ENCODE data around the gene SUPT20HL2. TPM values are rescaled to one million over a fixed set of nuclear protein-coding genes. Genes with fewer than 3 reads are reported as not detected.

The SUPT20HL2 gene
- total and polyA plus RNA-seq, 2 donors (not counting 1 experiment from before 2014, with no cell fraction given), result not detected

- Histone ChIP-seq H3K4me1 (ENCODE audit: control insufficient read depth in 2 of 2, insufficient read depth in 2 of 2, low read length in 2 of 2) (no peaks in the 10 kb centered on the region), H3K4me3 (ENCODE audit: control extremely low read depth in 1 of 5, extremely low read depth in 1 of 5, insufficient read depth in 1 of 5, low read depth in 2 of 5, low read length in 4 of 5) (no peak overlapping the region), H3K9ac (ENCODE audit: low read length) (no peak overlapping the region), H3K9me3 (ENCODE audit: control extremely low read depth in 1 of 3, control insufficient read depth in 2 of 3, insufficient read depth in 1 of 3, low read length in 2 of 3) (no peaks in the 10 kb centered on the region), H3K79me2 (ENCODE audit: control insufficient read depth, insufficient read depth, low read length) (no peaks in the 10 kb centered on the region), H3K4me2 (replicated peaks; ENCODE audit: low read depth, low read length, poor library complexity, severe bottlenecking) (no peak overlapping the region), H4K20me1 (ENCODE audit: control insufficient read depth, insufficient read depth, low read length, poor library complexity, severe bottlenecking) (no peaks in the 10 kb centered on the region), H3K27ac (ENCODE audit: low read length in 2 of 2) (no peak overlapping the region), H3K27me3 (replicated peaks in 1 of 4; ENCODE audit: control extremely low read depth in 1 of 4, control insufficient read depth in 3 of 4, insufficient read depth in 4 of 4, low read length in 3 of 4) (peaks cover 0 to 2% (median 0%) of the 10 kb centered on the region in 4 experiments), H3K36me3 (replicated peaks in 1 of 2; ENCODE audit: control extremely low read depth in 1 of 2, control insufficient read depth in 1 of 2, extremely low read depth in 1 of 2, insufficient read depth in 2 of 2, low read length in 1 of 2) (no peaks in the 10 kb centered on the region), H2AFZ (ENCODE audit: insufficient read depth, low read depth, low read length, poor library complexity, severe bottlenecking) (no peak overlapping the region)
- intact Hi-C loops (cut with micrococcal nuclease), result no loop called here
- no peaks in the 10 kb centered on the region for H3K27me3 Mint-ChIP-seq
- TF ChIP-seq EZH2 (IDR thresholded peaks at IDR 0.05; ENCODE audit: borderline replicate concordance, insufficient read depth, low read depth, low read length, poor library complexity, severe bottlenecking), result no peak
- no peak for TF ChIP-seq CTCF (IDR thresholded peaks at IDR 0.05)
- no peaks in the 10 kb centered on the region for H3K9me3 Mint-ChIP-seq (ENCODE audit: insufficient read depth)
- H3K4me1 Mint-ChIP-seq, result no peaks in the 10 kb centered on the region
- H3K27ac Mint-ChIP-seq, result no peak overlapping the region
- ATAC-seq (ENCODE audit: low read depth) (no peak), DNase-seq (no peak)
- H3K4me3 Mint-ChIP-seq, result no peak overlapping the region
- CTCF ChIA-PET, result no interaction called here
- POLR2A ChIA-PET, result no interaction called here
- no CpG with 5 or more reads among the region's 2 CpGs for WGBS (ENCODE audit: insufficient coverage)
These were observed 12.1 kb downstream of the SUPT20HL2 start for GRCh38 chrX:24301806-24302205.

GRCh38 chrX:24301060-24301459, 12.8 kb downstream of the SUPT20HL2 start:
- no peak overlapping the region for H3K27ac Mint-ChIP-seq
- no peaks in the 10 kb centered on the region for H3K79me2 ChIP-seq (ENCODE audit: control insufficient read depth, insufficient read depth, low read length)
- H3K9me3 Mint-ChIP-seq (ENCODE audit: insufficient read depth), result no peaks in the 10 kb centered on the region
- intact Hi-C loops (cut with micrococcal nuclease), result no loop called here
- no peaks in the 10 kb centered on the region for H4K20me1 ChIP-seq (ENCODE audit: control insufficient read depth, insufficient read depth, low read length, poor library complexity, severe bottlenecking)
- H3K4me3 ChIP-seq (ENCODE audit: control extremely low read depth in 1 of 5, extremely low read depth in 1 of 5, insufficient read depth in 1 of 5, low read depth in 2 of 5, low read length in 4 of 5), result no peak overlapping the region
- no peaks in the 10 kb centered on the region for H3K27me3 Mint-ChIP-seq
- CTCF ChIA-PET, result no interaction called here
- no peak overlapping the region for H3K4me3 Mint-ChIP-seq
- H2AFZ ChIP-seq (ENCODE audit: insufficient read depth, low read depth, low read length, poor library complexity, severe bottlenecking), result no peak overlapping the region
- H3K4me1 ChIP-seq (ENCODE audit: control insufficient read depth in 2 of 2, insufficient read depth in 2 of 2, low read length in 2 of 2), result no peaks in the 10 kb centered on the region
- no peak for TF ChIP-seq EZH2 (IDR thresholded peaks at IDR 0.05; ENCODE audit: borderline replicate concordance, insufficient read depth, low read depth, low read length, poor library complexity, severe bottlenecking)
- no peak for TF ChIP-seq CTCF (IDR thresholded peaks at IDR 0.05)
- no peak overlapping the region for H3K9ac ChIP-seq (ENCODE audit: low read length)
- H3K27ac ChIP-seq (ENCODE audit: low read length in 2 of 2), result no peak overlapping the region
- ATAC-seq (ENCODE audit: low read depth), result no peak
- POLR2A ChIA-PET, result no interaction called here
- no peaks in the 10 kb centered on the region for H3K36me3 ChIP-seq (replicated peaks in 1 of 2; ENCODE audit: control extremely low read depth in 1 of 2, control insufficient read depth in 1 of 2, extremely low read depth in 1 of 2, insufficient read depth in 2 of 2, low read length in 1 of 2)
- H3K27me3 ChIP-seq (replicated peaks in 1 of 4; ENCODE audit: control extremely low read depth in 1 of 4, control insufficient read depth in 3 of 4, insufficient read depth in 4 of 4, low read length in 3 of 4), result peaks cover 0 to 2% (median 0%) of the 10 kb centered on the region in 4 experiments
- no peaks in the 10 kb centered on the region for H3K4me1 Mint-ChIP-seq
- H3K4me2 ChIP-seq (replicated peaks; ENCODE audit: low read depth, low read length, poor library complexity, severe bottlenecking), result no peak overlapping the region
- no CpG with 5 or more reads among the region's 1 CpG for WGBS (ENCODE audit: insufficient coverage)
- no peak for DNase-seq
- H3K9me3 ChIP-seq (ENCODE audit: control extremely low read depth in 1 of 3, control insufficient read depth in 2 of 3, insufficient read depth in 1 of 3, low read length in 2 of 3), result no peaks in the 10 kb centered on the region
